H1 (cell line): ENCODE results near the gene SYNPR. TPM values are rescaled to one million over a fixed set of nuclear protein-coding genes. Genes with fewer than 3 reads are reported as not detected.

Experiments
- CTCF ChIA-PET: fragments of 300-600 bp; sonication (Branson Sonifier 250); formaldehyde crosslinking; loops from one replicate; lab custom pipeline; 2021; ENCODE audit not compliant: partially characterized antibody; lab: Charles Lee
- POLR2A ChIA-PET: fragments of 300-600 bp; sonication (Branson Sonifier 250); formaldehyde crosslinking; loops from one replicate; lab custom pipeline; 2021; ENCODE audit warnings: inconsistent platforms; ENCODE audit not compliant: partially characterized antibody; lab: Charles Lee
- DNase-seq, 2 experiments: peaks; one replicate each; pipeline versions ENCODE4 v3.0.0 to v3.0.0-alpha.2; 2010 to 2022; ENCODE audit warnings: low spot score in 2 of 2, low read depth in 1 of 2, mixed read lengths in 1 of 2
- FAIRE-seq: peaks from 2 replicates; lab custom pipeline; 2011; peaks lifted over from hg19 to GRCh38; lab: Jason Lieb, UNC
- H2AFZ ChIP-seq: 2 replicates; pipeline ENCODE4 v1.8.1; 2012; ENCODE audit warnings: low read length, inconsistent platforms
- H2AK5ac ChIP-seq: 2 replicates; pipeline ENCODE4 v1.6.1; 2013; ENCODE audit warnings: low read depth, low read length
- H2BK120ac ChIP-seq: replicated peaks from 2 replicates; pipeline ENCODE3; 2013; ENCODE audit warnings: low read depth, low read length, inconsistent platforms
- H2BK12ac ChIP-seq: 2 replicates; pipeline ENCODE4 v1.6.1; 2013; ENCODE audit warnings: low read depth, low read length
- H2BK15ac ChIP-seq: 2 replicates; pipeline ENCODE4 v1.6.1; 2013; ENCODE audit warnings: low read length
- H2BK20ac ChIP-seq: 2 replicates; pipeline ENCODE4 v1.6.1; 2013; ENCODE audit warnings: low read length
- H2BK5ac ChIP-seq: 2 replicates; pipeline ENCODE4 v1.6.1; 2013; ENCODE audit warnings: low read depth, low read length
- H3K14ac ChIP-seq: 2 replicates; pipeline ENCODE4 v1.6.1; 2013; ENCODE audit warnings: inconsistent platforms; ENCODE audit not compliant: insufficient read length
- H3K18ac ChIP-seq: 2 replicates; pipeline ENCODE4 v1.6.1; 2013; ENCODE audit warnings: low read length; ENCODE audit errors: extremely low read depth
- H3K23ac ChIP-seq: 2 replicates; pipeline ENCODE4 v1.6.1; 2013; ENCODE audit warnings: inconsistent platforms; ENCODE audit not compliant: insufficient read length
- H3K23me2 ChIP-seq: 2 replicates; pipeline ENCODE4 v1.6.1; 2013; ENCODE audit warnings: low read depth, low read length
- H3K27ac ChIP-seq: 2 replicates; pipeline ENCODE4 v1.6.1; 2011; ENCODE audit warnings: low read depth, low read length, inconsistent platforms
- H3K27me3 ChIP-seq, 4 experiments: replicated peaks in 1 of 4; 1 replicate in 1 of 4; 2 replicates in 3 of 4; pipeline versions ENCODE4 v1.6.1 to v1.8.1; 2011 to 2013; ENCODE audit warnings: low read length in 3 of 4, mild to moderate bottlenecking in 3 of 4, inconsistent platforms in 2 of 4, mixed read lengths in 2 of 4, moderate library complexity in 1 of 4; ENCODE audit not compliant: control insufficient read depth in 3 of 4, insufficient read depth in 3 of 4; ENCODE audit errors: extremely low read depth in 1 of 4
- H3K36me3 ChIP-seq, 4 experiments: 2 replicates each; pipeline versions ENCODE4 v1.6.1 to v1.8.1; 2011 to 2013; ENCODE audit warnings: mild to moderate bottlenecking in 4 of 4, low read length in 3 of 4, moderate library complexity in 2 of 4, control low read depth in 1 of 4, inconsistent platforms in 1 of 4; ENCODE audit not compliant: insufficient read depth in 4 of 4, control insufficient read depth in 2 of 4
- H3K4ac ChIP-seq: replicated peaks from 2 replicates; pipeline ENCODE3; 2013; ENCODE audit warnings: low read length, low read depth, mixed read lengths, inconsistent platforms; ENCODE audit not compliant: insufficient read length
- H3K4me1 ChIP-seq, 4 experiments: replicated peaks in 1 of 4; 1 replicate in 1 of 4; 2 replicates in 3 of 4; pipeline versions ENCODE4 v1.6.1 to v1.8.1; 2011 to 2013; ENCODE audit warnings: low read length in 3 of 4, inconsistent platforms in 2 of 4, mixed read lengths in 1 of 4; ENCODE audit not compliant: insufficient read depth in 4 of 4, control insufficient read depth in 3 of 4
- H3K4me2 ChIP-seq, 2 experiments: 2 replicates each; pipeline versions ENCODE4 v1.6.1 to v1.8.1; 2011 to 2013; ENCODE audit warnings: low read depth in 2 of 2, low read length in 2 of 2, control low read depth in 1 of 2, inconsistent platforms in 1 of 2, mild to moderate bottlenecking in 1 of 2; ENCODE audit not compliant: insufficient read depth in 1 of 2
- H3K4me3 ChIP-seq, 4 experiments: fragments of 200-600, 300-600 bp in 1 of 4; sonication (generic), shearing (Covaris generic), sonication (Bioruptor Twin) in 1 of 4; 2 replicates each; pipeline versions ENCODE4 v1.5.1 to v1.8.1; 2011 to 2016; ENCODE audit warnings: low read length in 4 of 4, low read depth in 3 of 4, control low read depth in 2 of 4, inconsistent platforms in 2 of 4, mild to moderate bottlenecking in 2 of 4, mixed read lengths in 1 of 4, moderate library complexity in 1 of 4; ENCODE audit not compliant: insufficient read depth in 2 of 4; ENCODE audit errors: extremely low read depth in 1 of 4
- H3K56ac ChIP-seq: replicated peaks from 2 replicates; pipeline ENCODE3; 2013; ENCODE audit warnings: low read depth, mild to moderate bottlenecking, mixed read lengths, low read length, inconsistent platforms; ENCODE audit not compliant: insufficient read length
- H3K79me1 ChIP-seq: 2 replicates; pipeline ENCODE4 v1.6.1; 2013; ENCODE audit warnings: low read depth, low read length, control low read depth
- H3K79me2 ChIP-seq, 2 experiments: 2 replicates each; pipeline versions ENCODE4 v1.6.1 to v1.8.1; 2012 to 2013; ENCODE audit warnings: low read length in 2 of 2, mild to moderate bottlenecking in 2 of 2, inconsistent platforms in 1 of 2; ENCODE audit not compliant: insufficient read depth in 2 of 2, control insufficient read depth in 1 of 2
- H3K9ac ChIP-seq, 4 experiments: replicated peaks in 1 of 4; 1 replicate in 1 of 4; 2 replicates in 3 of 4; pipeline versions ENCODE4 v1.6.1 to v1.8.1; 2011 to 2013; ENCODE audit warnings: low read depth in 3 of 4, low read length in 3 of 4, control low read depth in 2 of 4, mild to moderate bottlenecking in 2 of 4, moderate library complexity in 2 of 4, inconsistent platforms in 1 of 4; ENCODE audit errors: extremely low read depth in 1 of 4
- H3K9me3 ChIP-seq, 2 experiments: 2 replicates each; pipeline versions ENCODE4 v1.6.1 to v1.8.1; 2012 to 2013; ENCODE audit warnings: mild to moderate bottlenecking in 2 of 2, moderate library complexity in 2 of 2, control low read depth in 1 of 2, inconsistent platforms in 1 of 2, low read depth in 1 of 2, low read length in 1 of 2, mixed read lengths in 1 of 2; ENCODE audit not compliant: insufficient read depth in 2 of 2
- H4K20me1 ChIP-seq, 2 experiments: replicated peaks in 1 of 2; 2 replicates each; pipeline versions ENCODE3 to v1.8.1; 2011 to 2013; ENCODE audit warnings: inconsistent platforms in 2 of 2, low read length in 2 of 2, mild to moderate bottlenecking in 1 of 2; ENCODE audit not compliant: insufficient read depth in 2 of 2, control insufficient read depth in 1 of 2
- H4K5ac ChIP-seq: 2 replicates; pipeline ENCODE4 v1.6.1; 2013; ENCODE audit warnings: low read length, low read depth, mixed read lengths, inconsistent platforms; ENCODE audit not compliant: insufficient read length
- H4K8ac ChIP-seq: 2 replicates; pipeline ENCODE4 v1.8.0; 2013; ENCODE audit warnings: mild to moderate bottlenecking, moderate library complexity, low read length, inconsistent platforms; ENCODE audit not compliant: insufficient read depth; ENCODE audit errors: extremely low read depth
- H4K91ac ChIP-seq: replicated peaks from 2 replicates; pipeline ENCODE3; 2013; ENCODE audit warnings: low read length, mixed read lengths, inconsistent platforms; ENCODE audit not compliant: insufficient read length
- ASH2L ChIP-seq: fragments of 200-600, 300-600 bp; sonication (generic); IDR thresholded peaks from one replicate; pipeline ENCODE4 v1.7.1; 2017; ENCODE audit warnings: low read length
- BCL11A ChIP-seq, 2 experiments: IDR thresholded peaks; one replicate each; pipeline ENCODE4 v1.6.1; 2011; ENCODE audit warnings: low read depth in 2 of 2, low read length in 2 of 2, mild to moderate bottlenecking in 2 of 2
- BRCA1 ChIP-seq: IDR thresholded peaks from 2 replicates; pipeline ENCODE4 v1.6.1; 2012; ENCODE audit warnings: low read depth, low read length, improper control_type of control experiment
- CBX5 ChIP-seq: fragments of 300-800, 300-1000 bp; sonication (generic); IDR thresholded peaks from 2 replicates; pipeline ENCODE4 v1.7.1; 2016; ENCODE audit warnings: antibody characterized with exemption, low read length, low read depth
- CTBP2 ChIP-seq: IDR thresholded peaks from 2 replicates; pipeline ENCODE4 v1.7.0; 2011; ENCODE audit warnings: borderline replicate concordance, mild to moderate bottlenecking, moderate library complexity, mixed read lengths, low read length; ENCODE audit not compliant: insufficient read depth, insufficient read length
- GTF2F1 ChIP-seq: IDR thresholded peaks from 2 replicates; pipeline ENCODE4 v1.6.1; 2012; ENCODE audit warnings: low read depth, low read length, improper control_type of control experiment, borderline replicate concordance
- JUN ChIP-seq: IDR thresholded peaks from 2 replicates; pipeline ENCODE4 v1.6.1; 2011; ENCODE audit warnings: low read depth, mild to moderate bottlenecking, improper control_type of control experiment, low read length
- JUND ChIP-seq: IDR thresholded peaks from 2 replicates; pipeline ENCODE4 v1.6.1; 2011; ENCODE audit warnings: mild to moderate bottlenecking, improper control_type of control experiment, low read length
- KDM4A ChIP-seq: IDR thresholded peaks from one replicate; pipeline ENCODE4 v1.7.1; 2012; ENCODE audit warnings: low read depth, mild to moderate bottlenecking, moderate library complexity, low read length, inconsistent platforms; ENCODE audit not compliant: severe bottlenecking
- NANOG ChIP-seq: IDR thresholded peaks from 2 replicates; pipeline ENCODE4 v1.6.1; 2011; ENCODE audit warnings: low read length, low read depth, mild to moderate bottlenecking, inconsistent platforms; ENCODE audit not compliant: insufficient read depth, poor library complexity, severe bottlenecking
- NRF1 ChIP-seq: IDR thresholded peaks from 2 replicates; pipeline ENCODE4 v1.6.1; 2011; ENCODE audit warnings: mild to moderate bottlenecking, low read depth, low read length, improper control_type of control experiment
- SIX5 ChIP-seq: IDR thresholded peaks from 2 replicates; pipeline ENCODE4 v1.6.1; 2011; ENCODE audit warnings: mild to moderate bottlenecking, low read depth, low read length
- SP2 ChIP-seq: IDR thresholded peaks from 2 replicates; pipeline ENCODE4 v1.6.1; 2012; ENCODE audit warnings: mild to moderate bottlenecking, low read length, inconsistent platforms
- TBP ChIP-seq: IDR thresholded peaks from 2 replicates; pipeline ENCODE4 v1.6.1; 2011; ENCODE audit warnings: low read depth, low read length, improper control_type of control experiment
- WGBS, 2 experiments: shearing (Covaris generic) in 1 of 2; methylation state at CpG; one replicate each; pipeline versions ENCODE4 v1.1.6 to v1.1.7; 2013 to 2015; ENCODE audit warnings: low lambda C conversion rate in 2 of 2, mixed read lengths in 2 of 2, inconsistent platforms in 1 of 2, low coverage in 1 of 2, missing lambda C conversion rate in 1 of 2; ENCODE audit not compliant: insufficient replicate concordance in 2 of 2, insufficient coverage in 1 of 2, insufficient read length in 1 of 2; ENCODE audit errors: extremely low coverage in 1 of 2, missing lambda C conversion rate in 1 of 2; 5-methylcytosine and 5-hydroxymethylcytosine counted together
- polyA plus RNA-seq, 7 experiments: library from polyadenylated mRNA; depleted of rRNA in 3 of 7; stranded (reverse) in 5 of 7; unstranded in 2 of 7; fragments of >200 nt in 5 of 7; fragments of 200-250 nt in 2 of 7; gene quantifications; 1 replicate in 5 of 7; 2 replicates in 1 of 7; 4 replicates in 1 of 7; pipeline versions ENCODE4 v1.2.1 to v1.2.3, GENCODE V29; 2011 to 2013; ENCODE audit warnings: missing spikeins in 2 of 7, mixed read lengths in 2 of 7
- total RNA-seq: library from RNA; stranded (reverse); fragmentation: NEBNext Ultra II Directional; extraction: Animal tissue kit (Norgen Biotek cat#: 25700); gene quantifications from 2 replicates; pipeline ENCODE4 v1.2.1, GENCODE V29; 2021
- TF ChIP-seq, protein P1 (sequence below): IDR thresholded peaks from 2 replicates; pipeline ENCODE4 v1.6.1; 2012; ENCODE audit warnings: inconsistent platforms

SYNPR gene
- total and polyA plus RNA-seq, 2 of the 8 experiments (the other 6 are each of a cell fraction or from before 2014, with no cell fraction given), result 0.39 to 0.99 TPM

- FAIRE-seq, result peak; percentile 60
- Histone ChIP-seq H2BK15ac (no peak overlapping the region), H3K27ac (no peak overlapping the region), H3K23ac (no peak overlapping the region), H3K4me1 (no peaks in the 10 kb centered on the region), H4K91ac (no peak overlapping the region), H3K18ac (no peak overlapping the region), H3K9ac (no peak overlapping the region), H2BK120ac (no peak overlapping the region), H3K36me3 (no peaks in the 10 kb centered on the region), H4K8ac (no peak overlapping the region), H4K5ac (no peak overlapping the region), H2BK12ac (no peak overlapping the region), H3K4me3 (no peak overlapping the region), H3K4me2 (no peak overlapping the region), H2AFZ (no peak overlapping the region), H3K79me1 (no peaks in the 10 kb centered on the region), H2AK5ac (no peak overlapping the region), H2BK5ac (no peak overlapping the region), H3K23me2 (no peaks in the 10 kb centered on the region), H3K9me3 (no peaks in the 10 kb centered on the region), H3K79me2 (no peaks in the 10 kb centered on the region), H3K56ac (no peak overlapping the region), H3K4ac (no peak overlapping the region), H2BK20ac (no peak overlapping the region), H4K20me1 (no peaks in the 10 kb centered on the region), H3K27me3 (no peaks in the 10 kb centered on the region), H3K14ac (no peak overlapping the region)
- no peak for DNase-seq
- 27% methylated on average over 1 of the region's 1 CpG; no CpG with 5 or more reads in 1 of the 2 experiments for WGBS, 2 experiments
- ChIA-PET CTCF (interaction anchor here (0.6 to 7.9 kb wide), 19 partner anchors 8 to 563 kb away, joined by 3 to 96 read pairs (median 5); partner anchors contain the start of gene C3orf49), POLR2A (interaction anchor here (0.7 kb wide), 1 partner anchor 243 kb away, joined by 3 read pairs; no protein-coding TSS in a partner anchor)
- TF ChIP-seq CBX5, result no peak
- TF ChIP-seq BRCA1, result no peak
- no peak for TF ChIP-seq JUN
- no peak for TF ChIP-seq BCL11A (IDR thresholded peaks at IDR 0.05; ENCODE audit: low read depth in 2 of 2, low read length in 2 of 2)
- TF ChIP-seq ASH2L, result no peak
- no peak for TF ChIP-seq NRF1
- no peak for TF ChIP-seq TBP
- TF ChIP-seq SIX5, result no peak
- TF ChIP-seq NANOG, result no peak
- TF ChIP-seq KDM4A, result no peak
- TF ChIP-seq GTF2F1, result no peak
- no peak for TF ChIP-seq SP2
- TF ChIP-seq JUND, result no peak
- no peak for TF ChIP-seq CTBP2
- TF ChIP-seq, protein P1, sequence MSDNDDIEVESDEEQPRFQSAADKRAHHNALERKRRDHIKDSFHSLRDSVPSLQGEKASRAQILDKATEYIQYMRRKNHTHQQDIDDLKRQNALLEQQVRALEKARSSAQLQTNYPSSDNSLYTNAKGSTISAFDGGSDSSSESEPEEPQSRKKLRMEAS, result no peak
These were observed 86.4 kb downstream of the SYNPR start for GRCh38 chr3:63364495-63364894.
